ENCODE results near the gene LTK.
A peak's percentile ranks its signal among the peaks of the same experiment; 100 is the strongest.

The LTK gene

GRCh38 chr15:41523097-41523496, 9.5 kb upstream of the LTK start:
- DNase-seq, result no peak

DNA sequence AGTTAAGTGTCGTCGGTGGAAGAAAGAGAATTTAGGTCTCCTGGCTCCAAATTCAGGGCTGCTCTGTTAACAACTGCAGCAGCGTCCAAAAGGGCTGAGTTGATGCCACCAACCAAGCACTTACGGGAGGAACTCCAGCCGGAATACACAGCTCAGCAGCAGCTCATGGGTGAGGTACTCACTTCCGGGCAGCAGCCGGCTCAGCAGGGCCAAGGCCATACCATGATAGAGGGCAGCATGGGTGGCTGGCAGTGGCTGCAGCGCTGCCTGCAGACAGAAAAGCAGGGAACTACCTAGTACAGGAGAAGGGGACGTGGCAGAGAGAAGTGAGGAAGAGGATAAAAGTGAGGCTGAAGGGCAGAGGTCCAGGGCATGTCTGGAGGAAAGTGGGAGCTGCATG, 8.0 kb upstream of the LTK start:
- DNase-seq, result no peak

DNA sequence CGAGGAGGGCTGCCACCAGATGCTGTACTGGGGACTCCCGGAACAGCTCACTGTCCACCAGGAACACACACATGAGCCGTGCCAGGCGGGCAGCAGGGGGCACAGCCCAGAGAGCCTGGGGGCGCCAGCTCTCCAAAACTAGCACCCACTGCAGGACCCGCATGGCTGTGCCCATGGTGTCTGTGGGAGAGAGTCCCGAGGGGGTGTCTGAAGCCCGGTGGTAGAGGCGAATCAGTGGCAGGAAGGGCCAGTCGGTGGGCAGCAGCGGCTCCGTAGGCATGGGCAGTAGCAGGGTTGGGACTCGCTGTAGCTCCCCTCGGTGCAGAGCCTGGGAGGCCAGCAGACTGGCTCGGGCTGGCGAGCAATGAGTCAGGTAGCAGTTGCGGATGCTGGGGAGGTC, 7.0 kb upstream of the LTK start:
- no peak for DNase-seq

DNA sequence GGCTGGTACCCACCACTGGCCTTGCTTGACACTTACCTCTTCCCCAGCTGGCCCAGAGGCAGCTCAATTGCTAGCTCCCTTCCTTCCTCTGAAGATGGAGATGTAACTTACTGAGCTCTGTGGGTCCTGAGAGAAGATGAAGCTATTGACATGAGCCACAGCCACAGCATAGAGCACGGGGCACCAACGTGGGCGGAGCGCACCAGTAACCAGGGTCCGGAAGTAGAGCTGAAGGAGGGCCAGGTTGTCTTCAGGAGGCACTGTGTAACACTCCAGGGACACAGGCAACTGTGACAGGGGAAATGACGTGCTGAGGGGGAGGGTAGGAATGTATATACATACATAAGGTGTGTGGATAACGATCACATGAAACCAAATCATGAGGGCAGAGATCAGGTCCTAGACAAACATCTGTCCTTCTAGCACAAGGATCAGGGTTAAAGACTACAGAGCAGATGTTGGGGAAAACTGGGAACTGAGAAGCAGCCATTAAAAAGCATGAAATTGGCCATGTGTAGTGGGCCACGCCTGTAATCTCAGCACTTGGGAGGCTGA, 4.3 kb upstream of the LTK start:
- no peak for DNase-seq

DNA sequence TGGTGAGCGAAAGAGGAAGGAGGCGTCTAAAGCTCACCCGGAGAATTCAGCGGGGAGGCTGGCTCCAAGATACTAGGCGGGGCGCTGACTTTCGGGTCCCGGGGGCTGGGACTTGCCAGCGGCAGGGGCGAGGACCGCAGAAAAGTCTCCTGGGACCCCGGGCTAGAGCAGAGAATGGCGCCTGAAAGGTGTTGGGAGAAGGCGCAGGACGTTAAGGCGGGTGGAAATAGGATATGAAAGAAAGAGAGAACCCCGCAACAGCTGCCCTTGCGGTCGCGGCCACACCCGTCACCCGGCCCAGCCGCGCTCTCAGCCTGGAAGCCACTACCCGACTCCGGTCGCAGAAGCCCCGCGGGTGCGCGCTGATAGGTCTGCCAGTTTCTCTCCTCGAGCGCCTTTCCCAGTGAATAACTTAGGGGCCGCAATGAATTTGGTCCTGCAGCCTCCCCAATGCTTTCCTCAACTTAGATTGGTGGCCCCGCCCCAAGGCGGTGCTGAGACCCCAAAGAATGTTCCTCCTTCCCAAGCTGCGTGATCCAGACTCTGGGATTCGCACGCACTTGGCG, 604 bp downstream of the LTK start:
- peak; percentile 75 for DNase-seq

GRCh38 chr15:41512512-41512939, 1.1 kb downstream of the LTK start:
- no peak for DNase-seq

DNA sequence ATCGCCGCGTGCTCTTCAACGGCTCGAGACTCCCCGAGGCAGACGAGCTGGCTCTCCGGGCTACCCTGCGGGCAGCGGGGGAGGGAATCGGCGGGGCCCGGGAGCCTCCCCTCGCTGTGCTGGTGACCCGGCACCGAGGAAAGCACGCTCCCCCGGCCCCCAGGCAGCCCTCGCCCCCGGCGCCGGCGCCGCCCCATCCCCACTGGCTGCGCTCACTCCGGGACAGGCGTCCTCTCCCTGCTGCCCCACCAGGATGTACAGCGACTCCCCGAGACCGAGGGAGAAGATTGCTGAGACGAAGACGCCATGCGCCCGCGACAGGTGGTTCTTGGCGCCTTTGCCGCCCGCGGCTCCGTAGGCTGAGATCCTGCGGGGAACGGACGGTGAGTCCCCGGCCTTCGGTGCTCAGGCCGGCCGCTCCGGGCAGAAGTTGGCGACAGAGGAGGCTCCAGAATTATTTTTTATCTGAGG, 1.7 kb downstream of the LTK start:
- no peak for DNase-seq

DNA sequence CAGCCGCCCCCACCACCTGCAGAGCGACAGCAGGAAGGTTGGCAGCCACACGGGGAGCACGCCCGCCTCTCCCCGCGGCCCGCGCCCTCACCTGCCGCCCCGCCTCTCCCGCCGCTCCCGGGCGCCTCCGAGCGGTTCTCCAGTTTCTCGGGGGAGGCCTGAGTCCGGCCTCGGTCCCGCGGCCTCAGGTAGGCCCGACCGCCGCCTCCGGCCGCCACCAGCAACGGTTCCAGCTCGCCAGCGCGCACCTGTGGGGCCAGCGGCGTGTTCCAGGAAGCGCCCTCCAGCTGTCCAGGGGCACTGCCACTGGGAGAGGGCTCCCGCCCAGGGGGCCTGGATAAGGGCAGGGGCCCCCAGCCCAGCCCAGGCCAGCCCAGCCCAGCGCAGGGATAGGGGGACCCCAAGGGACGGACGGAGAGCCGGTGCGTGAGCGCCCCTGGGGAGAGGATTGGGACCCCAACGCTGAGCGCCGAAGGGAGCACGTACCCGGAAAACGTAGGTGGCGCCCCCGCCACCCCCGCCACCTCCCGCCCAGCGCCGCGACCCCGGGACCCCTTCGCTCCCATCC, 2.2 kb downstream of the LTK start:
- DNase-seq, result no peak

DNA sequence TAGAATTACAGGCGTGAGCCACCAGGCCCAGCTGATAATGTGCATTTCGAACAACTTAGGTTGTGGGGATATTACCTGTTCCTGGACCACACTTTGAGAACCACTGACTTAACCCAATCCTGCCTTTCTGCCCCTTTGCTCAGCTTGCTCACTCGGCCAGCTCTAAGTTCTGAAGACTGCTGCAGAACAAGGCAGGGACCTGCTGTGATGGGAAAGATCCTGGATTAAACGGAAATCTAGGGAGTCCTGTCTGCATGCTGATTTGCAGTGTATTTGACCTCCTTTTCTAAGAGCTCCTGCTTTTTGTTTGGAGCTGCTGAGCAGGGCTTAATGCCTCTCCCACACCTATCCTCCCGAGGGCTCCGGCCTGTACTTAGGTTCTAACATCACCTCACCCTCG, 2.9 kb downstream of the LTK start:
- no peak for DNase-seq

DNA sequence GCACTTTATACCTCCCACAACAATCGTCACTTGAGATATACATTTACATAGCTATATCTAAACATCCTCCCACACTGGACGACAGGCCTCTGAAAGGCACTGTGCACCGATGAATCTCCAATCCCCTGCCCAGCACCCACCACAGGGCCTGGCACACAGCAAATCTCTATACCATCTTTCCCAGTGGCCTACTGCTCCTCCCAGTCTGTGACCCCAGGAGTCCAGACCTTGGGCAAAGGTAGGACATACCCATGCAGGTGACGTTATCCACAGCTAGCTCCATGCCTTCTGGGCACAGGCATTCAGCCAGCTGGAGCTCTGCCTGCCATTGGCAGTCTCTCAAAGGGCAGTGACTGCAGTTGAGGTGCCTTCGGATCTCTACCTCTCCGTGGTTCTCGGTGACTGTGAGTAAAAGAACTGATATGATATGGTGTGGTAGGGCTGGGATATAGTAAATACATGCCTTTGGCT, 5.8 kb downstream of the LTK start:
- DNase-seq, result no peak

GRCh38 chr15:41506796-41507341, 6.8 kb downstream of the LTK start:
- no peak for DNase-seq

GRCh38 chr15:41505776-41506175, 7.9 kb downstream of the LTK start:
- DNase-seq, result no peak

DNA sequence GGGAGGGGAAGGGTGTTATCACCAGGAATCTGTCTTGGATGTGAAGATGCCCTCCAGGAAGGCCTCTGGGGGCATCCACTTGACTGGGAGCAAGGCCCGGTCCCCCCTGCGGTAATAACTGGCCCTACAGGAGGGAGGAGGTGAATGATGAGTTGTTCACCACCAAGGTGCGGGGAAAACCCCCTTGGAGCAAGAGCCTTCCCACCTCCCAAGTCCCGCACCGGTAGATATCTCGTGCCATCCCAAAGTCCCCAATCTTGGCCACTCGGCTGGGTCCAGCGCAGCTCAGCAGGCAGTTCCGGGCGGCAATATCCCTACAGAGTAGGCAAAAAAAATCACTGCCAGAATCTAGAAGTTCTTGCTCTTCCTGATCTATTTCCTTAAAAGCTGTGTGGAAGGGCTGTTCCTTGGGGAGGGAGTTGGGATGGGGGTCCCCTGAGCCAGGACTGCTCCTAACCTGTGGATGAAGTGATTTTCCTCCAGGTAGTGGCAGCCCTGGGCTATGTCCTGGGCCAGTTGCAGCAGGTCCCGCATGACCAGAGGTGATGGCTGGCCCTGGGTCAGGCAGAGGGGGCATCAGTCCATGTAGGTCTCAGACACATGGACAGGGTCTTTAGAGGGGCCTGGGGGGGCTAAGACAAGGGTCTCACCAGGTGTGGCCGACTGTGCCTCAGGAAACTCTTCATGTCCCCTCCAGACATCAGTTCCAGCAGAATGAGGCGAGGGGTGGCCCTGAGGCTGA, 8.7 kb downstream of the LTK start:
- no peak for DNase-seq

GRCh38 chr15:41503669-41504010, 10.0 kb downstream of the LTK start:
- no peak for DNase-seq

GRCh38 chr15:41502795-41503668, 10.6 kb downstream of the LTK start:
- DNase-seq, result peak; percentile 62

GRCh38 chr15:41501931-41502794, 11.5 kb downstream of the LTK start:
- peak; percentile 48 for DNase-seq

DNA sequence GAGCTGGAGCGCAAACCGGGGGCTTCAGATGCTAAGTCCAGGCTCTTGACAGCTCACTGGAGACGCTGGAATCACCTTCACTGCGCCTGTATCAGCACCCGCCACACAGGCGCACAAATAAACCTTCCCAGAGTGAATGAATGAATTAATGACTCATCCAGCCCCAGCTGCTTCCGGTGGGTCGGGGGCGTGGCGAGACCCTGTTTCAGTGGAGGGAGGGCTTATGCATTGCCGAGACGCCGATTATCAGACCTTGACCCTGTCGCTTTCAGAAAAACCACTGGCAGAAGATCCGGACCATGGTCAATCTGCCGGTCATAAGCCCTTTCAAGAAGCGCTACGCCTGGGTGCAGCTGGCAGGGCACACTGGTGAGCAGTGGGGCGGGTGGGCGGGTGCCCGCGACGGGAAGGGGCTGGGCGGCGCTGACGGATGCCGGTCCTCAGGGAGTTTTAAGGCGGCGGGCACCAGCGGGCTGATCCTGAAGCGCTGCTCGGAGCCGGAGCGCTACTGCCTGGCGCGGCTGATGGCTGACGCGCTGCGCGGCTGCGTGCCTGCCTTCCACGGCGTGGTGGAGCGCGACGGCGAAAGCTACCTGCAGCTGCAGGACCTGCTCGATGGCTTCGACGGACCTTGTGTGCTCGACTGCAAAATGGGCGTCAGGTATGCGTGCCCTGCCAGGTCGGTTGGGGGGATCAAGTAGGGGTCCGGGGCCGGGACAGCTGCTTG, 12.3 kb downstream of the LTK start:
- DNase-seq, result no peak

- no peak for DNase-seq
These were observed 14.3 kb downstream of the LTK start for GRCh38 chr15:41499109-41499851.

GRCh38 chr15:41498657-41499056, 15.0 kb downstream of the LTK start:
- no peak for DNase-seq
